Activated CD4-positive, alpha-beta T cell treated with anti-CD3 and anti-CD28 coated beads, Interleukin-2, amount 50 U/mL, for 16 hours (primary cell): ENCODE measurements around the gene NCKIPSD.

Experiments used
- DNase-seq: peaks from one replicate; pipeline ENCODE4 v3.0.0-alpha.2; 2020

Gene NCKIPSD

DNA sequence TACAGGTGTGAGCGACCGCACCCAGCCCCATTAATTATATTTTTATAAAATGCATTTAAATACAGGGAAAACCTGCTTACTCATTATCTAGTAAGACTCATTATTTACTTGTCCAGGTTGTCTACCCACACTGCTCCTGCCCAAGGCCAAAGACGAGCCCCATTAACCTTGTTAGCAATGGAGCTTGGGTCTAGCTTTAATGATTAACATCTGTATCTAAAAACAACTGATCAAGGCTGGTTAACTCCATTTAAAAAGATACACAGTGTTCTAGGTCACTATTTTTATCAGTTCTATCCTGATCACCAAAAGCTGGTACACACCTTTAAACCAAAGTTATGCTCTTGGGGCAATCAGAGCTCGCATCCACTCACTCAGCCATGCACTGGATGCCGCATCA is 10.4 kb upstream of the NCKIPSD start:
- no peak for DNase-seq

DNA sequence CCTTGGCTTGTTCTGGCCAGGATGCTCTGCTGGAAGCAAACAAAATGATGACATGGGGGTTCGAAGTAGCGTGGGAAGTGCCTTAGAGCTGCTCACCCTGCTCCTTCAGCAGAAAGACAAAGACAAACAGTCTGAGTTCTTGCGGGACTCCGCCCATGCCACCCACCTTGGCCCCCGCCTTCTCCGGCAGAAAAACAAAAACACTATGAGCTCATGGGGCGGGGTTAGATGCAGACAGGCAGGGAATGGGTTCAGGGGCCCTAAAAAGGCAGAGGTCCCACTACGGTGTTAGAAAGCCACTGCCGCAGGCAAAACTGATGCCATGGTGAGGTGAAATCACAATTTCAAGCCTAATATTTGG is 9.7 kb upstream of the NCKIPSD start:
- DNase-seq = no peak

DNA sequence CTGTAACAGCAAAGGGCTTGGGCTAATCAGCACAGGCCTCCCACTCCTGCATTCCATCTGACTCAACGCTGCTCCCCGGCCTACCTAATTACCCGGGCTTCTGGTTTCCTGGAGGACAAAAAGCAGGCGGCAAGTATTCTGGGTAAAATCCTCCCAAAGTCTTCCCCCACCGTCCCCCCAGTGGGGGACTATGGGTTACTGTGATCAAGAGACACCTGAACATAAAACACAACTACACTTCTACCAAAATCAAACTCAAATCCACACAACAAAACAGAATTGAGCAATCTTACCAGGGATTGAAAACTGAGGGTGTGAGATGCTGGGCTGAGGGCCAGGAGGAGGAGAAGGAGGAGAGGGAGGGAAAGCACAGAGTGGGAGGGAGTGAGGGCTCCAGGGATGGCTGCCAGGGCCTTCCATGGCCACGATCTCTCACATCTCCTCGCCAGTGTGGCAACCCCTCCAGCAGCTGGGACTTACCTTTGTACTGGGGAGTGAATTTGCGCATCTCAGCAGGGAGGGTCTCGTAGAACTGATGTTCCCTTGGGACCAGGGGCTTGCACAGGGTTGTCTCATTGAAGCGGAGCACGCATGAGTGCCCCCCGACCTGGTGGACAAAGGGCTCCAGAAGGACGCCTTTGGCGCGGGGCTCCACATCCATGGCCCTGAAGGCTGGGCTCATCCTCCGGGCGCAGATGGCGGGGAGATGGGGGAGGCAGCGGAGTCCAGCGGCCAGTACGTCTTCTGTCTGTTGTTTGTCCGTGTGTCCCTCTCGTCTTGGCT is 9.1 kb upstream of the NCKIPSD start:
- no peak for DNase-seq

DNA sequence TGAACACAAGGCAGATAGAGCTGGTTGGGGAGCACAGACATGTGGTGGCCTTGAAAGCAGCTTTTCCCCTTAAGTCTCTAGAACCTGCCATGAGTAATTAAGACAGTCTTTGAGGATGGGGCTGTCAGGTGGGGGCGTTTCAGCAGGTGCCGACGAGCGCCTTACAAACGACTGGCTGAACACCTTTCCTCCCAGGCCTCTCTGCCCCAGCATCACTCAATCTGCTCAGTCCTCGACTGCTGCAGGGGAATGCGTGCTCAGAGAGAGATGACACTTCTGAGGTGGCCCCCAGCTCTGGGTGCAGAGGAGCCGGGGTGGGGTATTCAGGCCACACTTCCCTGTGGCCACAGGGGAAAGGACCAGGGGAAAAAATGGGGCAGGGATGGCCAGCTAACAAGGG is 8.1 kb upstream of the NCKIPSD start:
- no peak for DNase-seq

DNA sequence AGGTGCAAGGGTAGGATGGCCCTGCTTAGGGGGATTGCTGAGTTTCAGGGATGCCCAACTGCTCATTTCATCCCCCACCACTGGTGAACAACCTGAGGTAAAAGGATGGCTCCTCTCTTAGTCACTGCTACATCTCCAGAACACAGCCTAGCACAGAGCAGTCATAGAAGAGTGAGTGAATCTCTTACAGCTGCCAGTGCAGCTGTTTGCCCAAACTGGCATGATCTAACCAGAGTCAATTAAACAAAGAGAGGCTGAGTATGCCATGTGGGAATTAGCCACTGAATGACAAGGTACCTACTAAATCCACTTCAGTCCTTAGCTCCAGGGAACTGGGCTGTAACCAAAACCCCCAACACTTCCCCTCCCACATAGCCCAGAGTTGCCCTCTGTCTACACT is 6.8 kb upstream of the NCKIPSD start:
- DNase-seq = no peak

DNA sequence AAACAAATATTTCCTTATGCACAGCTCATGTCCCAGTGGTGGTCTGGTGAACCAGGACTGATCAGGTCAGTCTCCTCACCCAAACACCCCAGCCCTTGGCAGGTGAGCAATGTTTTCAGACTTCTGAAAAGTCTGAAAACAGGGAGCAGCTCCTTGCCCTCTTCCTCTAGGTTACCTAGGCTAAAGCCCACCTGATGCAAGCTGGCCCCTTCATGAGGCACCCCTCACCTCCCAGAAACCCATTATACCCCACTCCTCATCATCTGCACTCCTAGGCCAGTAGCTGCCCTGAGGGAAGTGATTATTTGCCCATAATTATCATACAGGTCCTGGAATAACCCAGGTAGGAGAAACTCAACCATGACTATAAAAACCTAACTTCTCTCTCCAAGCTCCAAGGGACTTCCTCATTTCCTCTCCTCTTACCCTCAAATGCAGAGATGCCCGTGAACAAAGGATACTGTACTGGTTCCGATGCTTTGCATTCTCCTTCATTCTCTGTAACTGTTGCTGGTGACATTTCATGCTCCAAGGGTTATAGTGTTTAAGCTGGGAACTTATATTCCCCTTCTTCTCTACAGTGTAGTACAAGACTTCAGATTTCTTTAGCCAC is 5.2 kb upstream of the NCKIPSD start:
- DNase-seq = no peak

DNA sequence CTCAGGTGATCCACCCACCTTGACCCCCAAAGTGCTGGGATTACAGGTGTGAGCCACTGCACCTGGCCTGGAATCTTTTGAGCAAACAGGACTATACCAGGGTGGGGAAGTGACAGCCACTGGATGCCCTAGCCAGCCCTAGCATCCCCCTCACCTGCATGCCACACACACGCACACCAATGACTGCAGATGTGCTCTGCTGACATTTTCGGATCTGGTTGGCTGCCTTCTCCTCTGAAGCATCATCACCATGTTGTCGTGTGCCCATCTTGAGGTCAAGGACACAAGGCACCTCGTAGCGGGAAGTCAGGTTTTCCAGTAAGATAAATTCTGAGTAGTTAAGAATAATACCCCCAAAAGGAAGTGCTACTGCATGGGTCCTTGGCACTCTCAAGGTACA is 3.7 kb upstream of the NCKIPSD start:
- DNase-seq = no peak

DNA sequence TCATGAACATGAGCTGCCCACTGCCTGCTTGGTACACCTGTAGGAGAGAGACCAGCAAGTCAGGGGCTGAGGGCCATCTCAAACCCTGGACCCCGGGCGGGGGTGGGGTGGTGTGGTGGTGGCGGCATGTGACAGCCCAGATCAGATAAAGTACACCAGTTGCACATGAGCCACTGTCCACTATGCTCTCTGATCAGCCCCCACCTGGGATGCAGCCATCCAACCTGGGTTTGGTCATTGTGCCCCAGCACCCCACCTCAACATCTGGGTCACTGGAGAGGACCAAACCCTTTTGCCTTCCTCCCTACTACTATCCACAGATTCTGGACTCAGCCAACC is 3.0 kb upstream of the NCKIPSD start:
- no peak for DNase-seq

DNA sequence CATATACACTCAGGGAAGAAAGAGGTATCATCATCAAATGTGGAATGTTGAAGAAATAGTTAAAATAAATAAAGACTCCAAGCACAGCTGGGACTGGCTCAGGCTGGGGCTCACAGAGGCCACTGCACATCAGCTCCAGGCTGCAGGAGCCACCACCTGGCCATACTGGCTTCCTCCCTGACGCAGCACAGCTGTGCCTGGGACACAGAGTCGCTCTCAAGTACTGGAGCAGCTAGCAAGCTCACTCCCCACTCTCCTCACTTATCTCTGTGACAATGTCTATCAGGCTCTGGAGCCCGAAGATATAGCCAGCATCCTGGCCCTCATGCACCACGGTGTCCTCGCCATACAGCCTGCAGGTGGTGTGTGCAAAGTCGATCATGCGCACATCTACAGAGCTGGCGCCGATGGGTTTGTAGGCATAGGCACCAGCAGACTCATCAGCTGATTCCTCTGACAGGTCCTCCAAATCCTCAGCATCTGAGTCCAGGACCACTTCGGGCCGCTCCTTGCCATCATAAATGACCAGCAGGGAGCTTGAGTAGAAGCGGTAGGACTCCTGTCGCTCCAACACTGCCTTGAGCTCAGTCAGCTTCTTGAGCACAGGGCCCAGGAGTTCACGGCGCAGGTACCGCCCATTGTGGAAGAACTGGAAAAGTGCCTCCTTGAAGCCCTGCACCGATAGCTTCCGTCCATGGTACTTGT is 2.5 kb upstream of the NCKIPSD start:
- DNase-seq = no peak

DNA sequence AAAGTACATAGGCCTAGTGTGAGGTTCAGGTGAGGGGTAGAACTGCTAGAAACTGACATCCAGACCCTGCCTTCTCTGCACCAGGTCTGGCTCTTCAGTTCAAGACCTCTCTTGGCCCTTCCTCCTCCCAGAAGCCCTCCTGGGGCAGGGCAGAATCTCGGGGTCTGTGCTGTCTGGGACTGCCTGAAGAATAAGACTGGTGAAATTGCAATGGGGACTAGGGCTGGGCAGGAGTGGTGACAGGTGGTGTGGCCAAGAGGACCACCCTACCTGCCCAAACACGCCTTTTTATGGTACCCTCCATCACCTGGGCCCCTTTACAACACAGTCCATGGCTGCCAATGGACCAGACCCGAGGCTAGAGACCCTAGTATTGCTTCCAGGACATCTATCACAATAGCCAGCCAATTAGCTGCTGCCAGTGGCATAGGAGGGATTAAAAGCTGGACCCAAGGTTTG is 1.5 kb upstream of the NCKIPSD start:
- no peak for DNase-seq

DNA sequence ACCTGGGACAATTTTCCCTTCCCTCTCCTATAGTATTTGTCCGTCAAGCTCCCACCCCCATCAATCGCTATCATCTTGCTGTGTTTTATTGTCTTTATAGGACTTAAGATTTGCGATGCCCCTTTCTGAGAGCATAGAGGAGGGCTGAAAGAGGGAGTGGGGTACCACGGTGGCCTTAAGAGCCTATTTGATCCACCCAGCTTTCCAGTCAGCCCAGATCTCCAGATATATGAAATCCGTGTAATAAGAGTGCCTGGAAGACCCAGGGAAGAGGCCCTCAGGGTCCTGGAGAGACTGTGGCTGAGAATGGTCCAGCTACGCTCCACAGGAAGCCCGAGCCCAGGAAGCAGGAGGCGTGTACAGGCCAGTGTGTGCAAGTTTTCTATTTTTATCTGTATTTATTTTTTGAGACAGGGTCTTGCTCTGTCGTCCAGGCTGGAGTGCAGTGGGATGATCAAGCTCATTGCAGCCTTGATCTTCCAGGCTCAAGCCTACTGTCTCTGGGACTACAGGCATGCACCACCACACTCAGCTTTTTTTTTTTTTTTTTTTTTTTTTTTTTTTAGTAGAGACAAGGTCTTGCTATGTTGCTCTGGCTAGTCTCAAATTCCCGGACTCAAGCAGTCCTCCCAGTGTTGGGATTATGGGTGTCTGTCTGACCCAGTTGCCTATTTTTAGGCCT is 964 bp upstream of the NCKIPSD start:
- DNase-seq = no peak

DNA sequence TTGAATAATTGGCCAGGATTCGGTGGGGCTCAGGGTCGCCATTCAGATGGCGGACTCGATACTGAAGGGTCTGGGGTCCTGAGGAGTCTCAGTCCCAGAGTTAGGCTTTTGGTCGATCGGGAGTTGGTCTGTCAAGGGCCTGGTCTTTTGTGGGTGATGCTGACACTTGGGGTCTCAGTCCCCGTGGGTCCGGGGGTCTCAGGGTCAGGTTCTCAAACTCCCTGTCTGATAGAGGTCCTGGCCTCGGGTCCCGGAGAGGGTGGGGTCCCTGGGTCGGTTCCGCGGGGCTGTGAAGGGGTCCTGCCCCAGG is 467 bp downstream of the NCKIPSD start:
- no peak for DNase-seq

DNA sequence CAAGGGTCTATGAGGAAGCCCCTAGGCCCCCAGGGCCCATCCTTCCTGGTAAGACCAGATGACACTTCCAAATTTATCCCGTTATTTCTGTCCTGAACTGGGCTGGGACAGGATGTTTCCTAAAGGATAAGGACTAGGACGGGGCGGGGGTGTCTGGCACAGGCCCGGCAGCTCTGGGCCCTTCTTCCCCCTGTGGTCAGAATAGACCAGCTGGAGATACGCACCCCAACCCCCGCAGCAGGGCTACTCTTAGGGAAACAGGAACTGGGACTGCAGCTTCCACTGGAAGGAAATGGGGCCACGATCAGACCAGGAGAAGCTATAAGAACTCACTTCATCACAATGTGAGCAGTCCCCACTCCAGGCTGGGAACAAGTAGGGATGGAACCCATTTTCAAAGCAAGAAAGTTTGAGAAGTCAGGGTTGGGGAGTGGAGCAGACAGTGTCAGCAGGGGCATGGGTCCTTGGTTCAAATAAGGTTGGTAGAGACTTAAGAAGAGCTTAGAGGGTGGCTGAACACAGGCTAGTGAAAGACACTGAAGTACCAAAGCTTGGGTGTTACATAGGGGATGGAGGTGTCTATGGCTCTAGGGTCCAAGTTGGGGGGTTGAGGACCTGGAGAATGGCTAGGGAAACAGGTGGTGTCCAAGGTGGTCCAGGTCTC is 1.1 kb downstream of the NCKIPSD start:
- DNase-seq = no peak

DNA sequence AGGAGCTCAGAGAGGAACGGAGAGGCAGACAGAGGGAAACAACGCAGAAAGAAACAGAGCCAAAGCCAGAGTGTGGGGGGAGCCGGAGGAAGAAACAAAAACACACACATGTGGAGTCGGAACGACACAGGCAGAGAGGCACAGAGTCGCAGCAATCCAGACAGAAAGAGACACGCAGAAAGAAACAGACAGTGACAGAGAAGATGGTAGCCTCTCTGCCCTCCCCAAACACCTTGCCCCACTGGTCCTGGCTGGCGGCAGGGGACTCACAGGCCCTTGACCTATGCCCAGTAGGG is 1.7 kb downstream of the NCKIPSD start:
- DNase-seq = no peak

DNA sequence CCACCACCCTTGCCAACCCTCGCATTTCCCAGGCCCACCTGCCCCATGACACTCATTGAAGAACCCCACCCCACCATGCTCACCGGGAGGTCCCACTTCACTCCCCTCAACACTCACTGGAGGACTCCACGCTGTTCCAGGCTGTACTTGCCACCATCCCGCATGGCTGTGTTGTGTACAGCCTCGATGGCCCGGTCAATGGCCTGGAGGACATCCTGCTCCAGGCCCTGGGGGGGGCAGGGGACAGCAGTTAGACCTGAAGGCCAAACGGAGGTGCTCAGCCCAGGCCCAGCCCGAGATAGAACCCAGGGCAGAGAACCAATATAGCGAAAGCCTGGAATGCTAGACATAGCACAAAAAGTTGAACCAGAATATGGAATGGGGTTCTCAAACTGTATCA is 2.9 kb downstream of the NCKIPSD start:
- no peak for DNase-seq

DNA sequence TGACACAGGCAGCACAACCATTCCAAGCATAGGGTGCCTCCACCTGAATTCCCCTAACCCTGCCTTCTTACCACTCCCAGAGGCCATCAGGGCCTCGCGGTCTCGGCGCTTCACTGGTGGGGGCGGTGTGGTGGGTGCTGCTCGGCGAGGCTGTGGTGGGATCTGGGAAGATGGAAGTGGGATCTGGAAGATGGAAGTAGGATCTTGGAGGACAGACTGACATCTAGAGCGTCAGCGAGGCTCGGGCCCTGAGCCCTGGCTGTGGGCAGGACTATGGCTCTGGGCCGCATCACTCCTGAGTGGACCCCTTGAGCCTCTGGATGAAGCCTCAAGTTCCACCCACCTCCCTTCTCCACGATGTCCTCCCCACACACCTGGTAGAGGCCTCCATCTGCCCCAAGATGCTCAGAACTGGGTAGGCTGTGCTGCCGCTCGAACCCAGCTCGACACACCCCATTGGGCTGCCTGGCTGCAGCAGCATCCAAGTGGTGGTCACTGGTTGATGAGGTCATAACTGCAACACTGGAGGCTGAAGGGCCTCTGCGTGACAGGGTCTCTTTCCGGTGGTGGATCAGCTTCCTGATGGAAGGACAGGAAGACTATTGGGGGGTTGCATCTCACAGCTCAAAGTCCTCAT is 3.6 kb downstream of the NCKIPSD start:
- no peak for DNase-seq

DNA sequence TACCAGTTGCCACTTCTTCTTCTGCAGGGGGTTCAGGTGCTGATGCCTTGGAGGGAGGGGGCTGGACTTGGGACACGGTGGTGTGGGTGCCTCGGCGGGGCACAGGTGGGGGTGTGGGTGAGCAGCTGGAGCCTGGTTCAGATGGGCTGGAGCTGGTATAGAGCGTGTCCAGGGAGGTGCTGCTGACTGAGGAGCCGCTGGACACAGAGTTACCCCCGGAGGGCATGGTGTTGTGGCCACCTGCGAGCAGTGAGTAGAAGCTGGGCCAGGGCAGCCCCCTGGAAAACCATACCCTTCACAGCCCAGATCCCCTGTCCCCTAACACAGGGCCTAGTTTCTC is 4.2 kb downstream of the NCKIPSD start:
- DNase-seq = no peak

DNA sequence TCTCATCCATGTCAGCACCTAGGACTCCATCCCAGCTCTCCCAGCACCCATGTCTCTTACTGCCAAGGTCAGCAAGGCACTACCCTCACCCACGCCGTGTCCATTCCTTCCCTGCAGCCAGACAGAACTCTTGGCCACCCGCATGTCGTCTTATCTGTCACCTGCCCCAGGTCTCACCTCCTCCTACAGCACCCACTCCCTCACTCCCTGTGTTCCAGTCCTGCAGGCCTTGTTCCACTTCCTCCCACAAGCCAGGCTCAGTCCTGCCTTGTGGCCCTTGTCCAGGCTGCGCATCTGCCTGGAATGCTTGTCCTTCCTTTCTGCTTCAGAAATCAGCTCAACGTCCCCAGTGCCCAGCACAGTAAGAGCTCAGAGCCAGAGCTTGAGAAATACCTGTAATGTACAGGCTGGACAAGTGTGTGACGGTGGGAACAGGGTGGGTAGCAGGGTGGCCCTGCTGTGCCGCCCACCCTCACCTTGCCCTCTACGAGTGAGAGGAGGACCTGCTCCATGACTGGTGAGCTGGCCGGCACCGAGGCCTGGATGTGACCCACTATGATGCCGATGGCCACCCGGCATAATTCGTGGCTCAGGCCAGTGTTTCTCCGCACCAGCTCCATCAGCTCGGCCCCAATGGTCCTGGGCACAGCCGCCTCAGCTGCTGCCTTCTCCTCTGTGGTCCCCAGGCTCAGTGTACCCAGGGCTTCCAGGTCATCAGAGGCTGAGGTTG is 4.7 kb downstream of the NCKIPSD start:
- DNase-seq = no peak

DNA sequence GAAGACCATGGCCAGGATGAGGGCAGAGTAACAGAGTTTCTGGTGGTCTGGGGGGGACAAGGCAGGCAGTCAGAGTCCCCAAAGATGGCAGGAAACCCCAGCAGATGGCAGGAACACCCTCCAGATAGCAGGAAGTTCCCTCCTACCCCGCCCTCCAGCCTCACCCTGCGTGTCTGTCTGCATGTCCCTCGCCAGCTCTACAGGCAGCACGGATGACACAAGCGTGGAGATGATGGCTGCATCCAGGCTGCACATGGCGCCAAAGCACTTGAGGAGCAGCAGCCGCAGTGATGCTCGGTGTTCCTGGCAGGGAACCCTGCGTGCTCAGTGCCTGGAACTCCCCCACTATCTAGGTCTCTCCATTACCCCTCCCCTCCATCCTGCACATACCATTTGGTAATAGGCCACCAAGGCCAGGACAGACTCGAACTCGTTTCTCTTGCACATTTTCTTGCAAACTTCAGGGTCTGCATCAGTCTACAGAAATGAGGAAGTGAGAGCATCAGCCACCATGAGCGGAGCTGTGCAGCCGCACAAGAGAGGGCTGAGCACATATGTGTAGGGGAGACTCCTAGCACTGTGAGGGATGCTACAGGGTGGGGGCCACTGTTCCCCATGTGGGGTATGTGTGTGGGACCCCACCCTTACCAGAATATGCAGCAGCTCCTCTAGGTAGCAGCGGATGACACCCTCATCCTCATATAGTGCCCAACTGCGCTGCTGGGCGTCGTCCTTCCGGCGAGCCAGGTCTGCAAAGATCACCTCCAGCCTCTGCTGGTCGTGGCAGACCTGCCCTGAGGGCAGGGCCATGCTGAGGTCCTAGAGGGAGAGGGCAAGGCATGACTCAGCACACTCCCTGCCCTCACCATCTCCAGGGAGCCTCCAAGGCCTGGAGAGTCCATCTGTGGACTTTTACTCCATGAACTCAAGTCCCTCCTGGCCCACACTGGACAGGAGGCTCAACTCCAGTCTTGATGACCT is 6.0 kb downstream of the NCKIPSD start:
- DNase-seq = no peak

DNA sequence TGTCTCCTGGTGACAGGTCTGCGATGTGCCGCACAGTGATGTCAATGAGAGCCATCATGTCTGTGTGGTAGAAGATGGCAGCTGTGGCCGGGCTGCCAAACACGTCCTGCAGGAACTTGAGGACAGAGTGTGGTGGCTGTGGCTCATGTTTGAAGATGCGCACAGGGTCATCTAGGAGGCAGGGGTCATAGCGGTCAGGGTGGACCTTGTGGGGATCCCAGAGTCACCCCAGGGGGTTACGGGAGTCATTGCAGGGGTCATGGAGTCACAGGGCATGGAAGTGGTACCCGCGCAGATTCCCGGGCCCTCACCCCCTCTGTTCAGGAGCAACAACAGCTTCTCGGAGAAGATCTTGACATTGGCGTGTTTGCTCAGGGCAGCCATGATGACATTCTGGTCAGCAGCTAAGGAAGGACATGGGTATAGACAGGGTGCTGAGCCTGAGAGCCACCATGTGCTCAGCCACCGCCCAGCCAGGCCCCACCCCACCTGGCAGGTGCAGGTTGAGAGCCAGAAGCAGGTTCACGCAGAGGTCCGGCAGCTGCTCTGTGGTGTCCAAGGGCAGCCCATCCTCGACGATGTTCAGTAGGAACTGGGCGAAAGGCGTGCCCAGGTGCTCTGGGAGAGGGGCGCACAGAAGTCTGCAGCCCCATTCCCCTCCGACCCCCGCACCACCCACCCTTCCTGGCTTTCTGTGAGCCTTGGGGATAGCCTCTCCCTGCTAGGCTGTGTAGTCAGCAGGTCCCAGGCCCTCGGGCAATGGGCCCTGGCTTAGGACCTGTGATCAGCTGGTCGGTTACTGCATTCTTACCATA is 6.9 kb downstream of the NCKIPSD start:
- DNase-seq = no peak
